H1 (cell line): ENCODE data around the gene RHOG.

Experiments
- BACH1 ChIP-seq: IDR thresholded peaks from 2 replicates; pipeline ENCODE4 v1.6.1; 2012; ENCODE audit warnings: low read length, improper control_type of control experiment
- CREB1 ChIP-seq: IDR thresholded peaks from 2 replicates; pipeline ENCODE4 v1.6.1; 2012; ENCODE audit warnings: inconsistent platforms
- EGR1 ChIP-seq: IDR thresholded peaks from 2 replicates; pipeline ENCODE4 v1.6.1; 2011; ENCODE audit warnings: low read depth, low read length, borderline replicate concordance
- EP300 ChIP-seq, 2 experiments: IDR thresholded peaks; 1 replicate in 1 of 2; 2 replicates in 1 of 2; pipeline ENCODE4 v1.6.1; 2011 to 2012; ENCODE audit warnings: low read depth in 2 of 2, low read length in 2 of 2, mild to moderate bottlenecking in 2 of 2, borderline replicate concordance in 1 of 2, inconsistent platforms in 1 of 2, moderate library complexity in 1 of 2
- GABPA ChIP-seq: IDR thresholded peaks from 2 replicates; pipeline ENCODE4 v1.6.1; 2011; ENCODE audit warnings: mild to moderate bottlenecking, low read length, moderate library complexity, borderline replicate concordance; ENCODE audit not compliant: insufficient read depth
- MAFK ChIP-seq: IDR thresholded peaks from 2 replicates; pipeline ENCODE4 v1.6.1; 2012; ENCODE audit warnings: low read depth, mild to moderate bottlenecking, improper control_type of control experiment, low read length
- POLR2AphosphoS5 ChIP-seq: IDR thresholded peaks from 2 replicates; pipeline ENCODE4 v1.6.1; 2011; ENCODE audit warnings: low read depth, low read length
- SIN3A ChIP-seq, 2 experiments: IDR thresholded peaks in 1 of 2; conservative IDR thresholded peaks in 1 of 2; 2 replicates each; pipeline ENCODE4 v1.6.1; 2011 to 2012; ENCODE audit warnings: low read length in 2 of 2, improper control_type of control experiment in 1 of 2, low read depth in 1 of 2, mild to moderate bottlenecking in 1 of 2
- SP1 ChIP-seq: IDR thresholded peaks from 2 replicates; pipeline ENCODE4 v1.6.1; 2011; ENCODE audit warnings: low read depth, low read length
- TAF1 ChIP-seq: IDR thresholded peaks from 2 replicates; pipeline ENCODE4 v1.6.1; 2011; ENCODE audit warnings: mild to moderate bottlenecking, low read depth, low read length
- TBP ChIP-seq: IDR thresholded peaks from 2 replicates; pipeline ENCODE4 v1.6.1; 2011; ENCODE audit warnings: low read depth, low read length, improper control_type of control experiment
- TEAD4 ChIP-seq: IDR thresholded peaks from 2 replicates; pipeline ENCODE4 v1.6.1; 2012; ENCODE audit warnings: low read depth, low read length, inconsistent platforms, mixed read lengths
- YY1 ChIP-seq: IDR thresholded peaks from 2 replicates; pipeline ENCODE4 v1.6.1; 2011; ENCODE audit warnings: low read depth, mild to moderate bottlenecking, low read length
- TF ChIP-seq, protein P1 (sequence below), 3 experiments: IDR thresholded peaks; 1 replicate in 2 of 3; 2 replicates in 1 of 3; pipeline versions ENCODE4 v1.5.1 to v1.6.1; 2011; ENCODE audit warnings: low read length in 3 of 3, mild to moderate bottlenecking in 3 of 3, inconsistent platforms in 2 of 3, low read depth in 1 of 3, moderate library complexity in 1 of 3; ENCODE audit not compliant: insufficient read depth in 1 of 3; ENCODE audit errors: control extremely low read depth in 1 of 3

DNA sequence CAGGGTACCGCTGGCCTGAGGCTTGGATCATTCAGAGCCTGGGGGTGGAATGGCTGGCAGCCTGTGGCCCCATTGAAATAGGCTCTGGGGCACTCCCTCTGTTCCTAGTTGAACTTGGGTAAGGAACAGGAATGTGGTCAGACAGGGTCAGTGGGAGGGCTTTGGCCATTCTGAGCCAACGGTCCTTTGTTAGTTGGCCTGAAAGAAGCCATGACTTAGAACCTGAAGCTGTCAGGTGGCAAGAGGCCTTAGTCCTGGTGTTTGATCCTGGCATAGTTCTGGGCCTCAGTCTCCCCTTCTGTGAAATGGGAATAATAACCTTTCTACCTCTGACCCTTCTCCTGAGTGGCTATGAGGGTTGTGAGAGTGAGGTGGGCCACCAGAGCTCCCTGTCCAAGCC, 24.1 kb downstream of the RHOG start:
- TF ChIP-seq EP300 (IDR thresholded peaks at IDR 0.05; ENCODE audit: borderline replicate concordance in 1 of 2, low read depth in 2 of 2, low read length in 2 of 2) (no peak), TAF1 (no peak), EGR1 (no peak), SP1 (peak; percentile 44; the same call in 1 of the 2 replicates), POLR2AphosphoS5 (no peak), BACH1 (no peak), TBP (no peak), MAFK (no peak), TEAD4 (peak; percentile 44; the same call in 1 of the 2 replicates), CREB1 (no peak), GABPA (no peak), YY1 (0 out of 2 replicates have a peak, but pooled peaks have one; percentile 19), SIN3A (conservative IDR thresholded peaks at IDR 0.05 in 1 of 2, IDR thresholded peaks at IDR 0.05 in 1 of 2; ENCODE audit: low read depth in 1 of 2, low read length in 2 of 2) (no peak)
- TF ChIP-seq, protein P1, sequence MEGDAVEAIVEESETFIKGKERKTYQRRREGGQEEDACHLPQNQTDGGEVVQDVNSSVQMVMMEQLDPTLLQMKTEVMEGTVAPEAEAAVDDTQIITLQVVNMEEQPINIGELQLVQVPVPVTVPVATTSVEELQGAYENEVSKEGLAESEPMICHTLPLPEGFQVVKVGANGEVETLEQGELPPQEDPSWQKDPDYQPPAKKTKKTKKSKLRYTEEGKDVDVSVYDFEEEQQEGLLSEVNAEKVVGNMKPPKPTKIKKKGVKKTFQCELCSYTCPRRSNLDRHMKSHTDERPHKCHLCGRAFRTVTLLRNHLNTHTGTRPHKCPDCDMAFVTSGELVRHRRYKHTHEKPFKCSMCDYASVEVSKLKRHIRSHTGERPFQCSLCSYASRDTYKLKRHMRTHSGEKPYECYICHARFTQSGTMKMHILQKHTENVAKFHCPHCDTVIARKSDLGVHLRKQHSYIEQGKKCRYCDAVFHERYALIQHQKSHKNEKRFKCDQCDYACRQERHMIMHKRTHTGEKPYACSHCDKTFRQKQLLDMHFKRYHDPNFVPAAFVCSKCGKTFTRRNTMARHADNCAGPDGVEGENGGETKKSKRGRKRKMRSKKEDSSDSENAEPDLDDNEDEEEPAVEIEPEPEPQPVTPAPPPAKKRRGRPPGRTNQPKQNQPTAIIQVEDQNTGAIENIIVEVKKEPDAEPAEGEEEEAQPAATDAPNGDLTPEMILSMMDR (IDR thresholded peaks at IDR 0.05; ENCODE audit: control extremely low read depth in 1 of 3, insufficient read depth in 1 of 3, low read depth in 1 of 3, low read length in 3 of 3) = no peak
